Urinary bladder (tissue), 4 donors: ENCODE data around the gene MAP6D1. TPM values are rescaled to one million over a fixed set of nuclear protein-coding genes. Genes with fewer than 3 reads are reported as not detected.

Experiments used
- DNase-seq: peaks from one replicate; pipeline ENCODE4 v3.0.0-alpha.2; 2015; ENCODE audit errors: extremely low spot score
- H3K27ac ChIP-seq: one replicate; pipeline ENCODE4 v1.5.1; 2013; ENCODE audit warnings: low read depth, mild to moderate bottlenecking, moderate library complexity
- H3K36me3 ChIP-seq: one replicate; pipeline ENCODE4 v1.6.1; 2013; ENCODE audit warnings: mild to moderate bottlenecking, moderate library complexity; ENCODE audit not compliant: insufficient read depth
- H3K4me1 ChIP-seq: one replicate; pipeline ENCODE4 v1.6.1; 2013; ENCODE audit warnings: mild to moderate bottlenecking, moderate library complexity; ENCODE audit not compliant: insufficient read depth
- H3K4me3 ChIP-seq: one replicate; pipeline ENCODE4 v1.5.1; 2013; ENCODE audit warnings: low read depth, low read length
- WGBS: extraction: QIAGEN DNeasy Blood & Tissue Kit; methylation state at CpG from one replicate; pipeline ENCODE4 v1.1.7; 2013; 5-methylcytosine and 5-hydroxymethylcytosine counted together
- polyA plus RNA-seq: library from polyadenylated mRNA; stranded (reverse); fragments of 200-250 nt; gene quantifications from one replicate; pipeline ENCODE4 v1.2.3, GENCODE V29; 2013
- total RNA-seq: library from RNA; depleted of rRNA; stranded (reverse); fragments of >200 nt; gene quantifications from one replicate; pipeline ENCODE4 v1.2.3, GENCODE V29; 2014
- donor health status: healthy with polysubstance abuse.
- donor health status: healthy.

The MAP6D1 gene
- total RNA-seq (2.0 TPM), polyA plus RNA-seq (1.2 TPM)

GRCh38 chr3:183825456-183826161 is at the start of gene MAP6D1:
Gene MAP6D1 (minus strand): TSS chr3:183825577. CDS start chr3:183825547, 30 bp downstream.
- no peaks in the 10 kb centered on the region for H3K4me1 ChIP-seq
- H3K27ac ChIP-seq, result no peak within 1 kb of the TSS
- no peak for DNase-seq
- peaks cover 7% of the 10 kb centered on the region for H3K36me3 ChIP-seq
- 3% methylated on average over 69 of the region's 69 CpGs for WGBS
- H3K4me3 ChIP-seq, result peak within 1 kb of the TSS; percentile 55

GRCh38 chr3:183873914-183874313 is 48.5 kb upstream of the MAP6D1 start:
- WGBS, result 94% methylated on average over 3 of the region's 3 CpGs
- no peak for DNase-seq
- Histone ChIP-seq H3K4me1 (no peaks in the 10 kb centered on the region), H3K27ac (no peak overlapping the region), H3K36me3 (no peaks in the 10 kb centered on the region), H3K4me3 (no peak overlapping the region)

- 84% methylated on average over 2 of the region's 2 CpGs for WGBS
Observed at GRCh38 chr3:183871541-183871940, 46.2 kb upstream of the MAP6D1 start.

GRCh38 chr3:183870563-183870962 is 45.2 kb upstream of the MAP6D1 start:
- H3K4me1 ChIP-seq, result no peaks in the 10 kb centered on the region
- H3K36me3 ChIP-seq, result no peaks in the 10 kb centered on the region
- WGBS, result 94% methylated on average over 3 of the region's 3 CpGs
- DNase-seq, result no peak
- no peak overlapping the region for H3K27ac ChIP-seq
- no peak overlapping the region for H3K4me3 ChIP-seq

More at GRCh38 chr3:183871541-183871940, 46.2 kb upstream of the MAP6D1 start:
- no peaks in the 10 kb centered on the region for H3K36me3 ChIP-seq
- no peak overlapping the region for H3K4me3 ChIP-seq
- H3K4me1 ChIP-seq, result no peaks in the 10 kb centered on the region
- DNase-seq, result no peak
- H3K27ac ChIP-seq, result no peak overlapping the region

GRCh38 chr3:183868796-183869195 is 43.4 kb upstream of the MAP6D1 start:
- Histone ChIP-seq H3K4me3 (no peak overlapping the region), H3K27ac (no peak overlapping the region), H3K4me1 (no peaks in the 10 kb centered on the region), H3K36me3 (no peaks in the 10 kb centered on the region)
- 86% methylated on average over 1 of the region's 1 CpG for WGBS
- no peak for DNase-seq

GRCh38 chr3:183862610-183863009 is 37.2 kb upstream of the MAP6D1 start:
- no peak overlapping the region for H3K27ac ChIP-seq
- no peaks in the 10 kb centered on the region for H3K4me1 ChIP-seq
- WGBS, result 85% methylated on average over 4 of the region's 4 CpGs
- H3K4me3 ChIP-seq, result no peak overlapping the region
- peaks cover 5% of the 10 kb centered on the region for H3K36me3 ChIP-seq
- DNase-seq, result no peak

GRCh38 chr3:183857863-183858262 is 32.5 kb upstream of the MAP6D1 start:
- WGBS, result 91% methylated on average over 3 of the region's 3 CpGs
- Histone ChIP-seq H3K36me3 (peaks cover 7% of the 10 kb centered on the region), H3K4me1 (no peaks in the 10 kb centered on the region), H3K27ac (no peak overlapping the region), H3K4me3 (no peak overlapping the region)
- no peak for DNase-seq

GRCh38 chr3:183854318-183855035 is 29.1 kb upstream of the MAP6D1 start:
- no peaks in the 10 kb centered on the region for H3K4me1 ChIP-seq
- no peak overlapping the region for H3K4me3 ChIP-seq
- H3K36me3 ChIP-seq, result peaks cover 7% of the 10 kb centered on the region
- DNase-seq, result no peak
- 95% methylated on average over 4 of the region's 4 CpGs for WGBS
- no peak overlapping the region for H3K27ac ChIP-seq

- DNase-seq, result no peak
- Histone ChIP-seq H3K4me1 (no peaks in the 10 kb centered on the region), H3K27ac (no peak overlapping the region), H3K4me3 (no peak overlapping the region), H3K36me3 (peaks cover 5% of the 10 kb centered on the region)
- 86% methylated on average over 13 of the region's 13 CpGs for WGBS
Observed at GRCh38 chr3:183845608-183846288, 20.4 kb upstream of the MAP6D1 start.

GRCh38 chr3:183845090-183845489 is 19.7 kb upstream of the MAP6D1 start:
- WGBS, result 86% methylated on average over 4 of the region's 4 CpGs
- no peaks in the 10 kb centered on the region for H3K4me1 ChIP-seq
- no peak overlapping the region for H3K27ac ChIP-seq
- H3K4me3 ChIP-seq, result no peak overlapping the region
- no peak for DNase-seq
- H3K36me3 ChIP-seq, result peaks cover 5% of the 10 kb centered on the region

GRCh38 chr3:183844606-183845005 is 19.2 kb upstream of the MAP6D1 start:
- DNase-seq, result no peak
- no peak overlapping the region for H3K4me3 ChIP-seq
- peaks cover 8% of the 10 kb centered on the region for H3K36me3 ChIP-seq
- WGBS, result 89% methylated on average over 2 of the region's 2 CpGs
- no peak overlapping the region for H3K27ac ChIP-seq
- no peaks in the 10 kb centered on the region for H3K4me1 ChIP-seq

- peaks cover 11% of the 10 kb centered on the region for H3K36me3 ChIP-seq
Observed at GRCh38 chr3:183839751-183840150, 14.4 kb upstream of the MAP6D1 start.

GRCh38 chr3:183837894-183838293 is 12.5 kb upstream of the MAP6D1 start:
- H3K4me1 ChIP-seq, result no peaks in the 10 kb centered on the region
- WGBS, result 98% methylated on average over 3 of the region's 3 CpGs
- H3K36me3 ChIP-seq, result peaks cover 14% of the 10 kb centered on the region

More at GRCh38 chr3:183839751-183840150, 14.4 kb upstream of the MAP6D1 start:
- Histone ChIP-seq H3K27ac (no peak overlapping the region), H3K4me1 (no peaks in the 10 kb centered on the region), H3K4me3 (no peak overlapping the region)
- WGBS, result 96% methylated on average over 4 of the region's 4 CpGs
- DNase-seq, result no peak

GRCh38 chr3:183837390-183837789 is 12.0 kb upstream of the MAP6D1 start:
- Histone ChIP-seq H3K4me1 (no peaks in the 10 kb centered on the region), H3K4me3 (no peak overlapping the region), H3K27ac (no peak overlapping the region), H3K36me3 (peaks cover 14% of the 10 kb centered on the region)
- DNase-seq, result no peak
- 93% methylated on average over 9 of the region's 9 CpGs for WGBS

More at GRCh38 chr3:183837894-183838293, 12.5 kb upstream of the MAP6D1 start:
- H3K4me3 ChIP-seq, result no peak overlapping the region
- no peak for DNase-seq
- H3K27ac ChIP-seq, result no peak overlapping the region
